Measurements from ENCODE around the gene UBE2D2. TPM values are rescaled to one million over a fixed set of nuclear protein-coding genes. Genes with fewer than 3 reads are reported as not detected.
A peak's percentile ranks its signal among the peaks of the same experiment; 100 is the strongest.

The UBE2D2 gene
- total RNA-seq, 1 donor from 2014 or later, result 110 TPM

GRCh38 chr5:139633295-139634027 is 72.3 kb downstream of the UBE2D2 start:
- Histone ChIP-seq H3K4me3 (no peak overlapping the region), H3K27me3 (ENCODE audit: low read depth) (no peaks in the 10 kb centered on the region), H3K27ac (replicated peaks) (no peak overlapping the region), H3K36me3 (peaks cover 7% of the 10 kb centered on the region), H3K4me1 (peaks cover 38% of the 10 kb centered on the region), H3K9me3 (replicated peaks) (no peaks in the 10 kb centered on the region)
- intact Hi-C loops (cut with micrococcal nuclease), result loop anchor here (5.0 kb wide), 1 partner anchor 59 kb away; no protein-coding TSS in a partner anchor
- DNase-seq, result no peak
- TF ChIP-seq CTCF (IDR thresholded peaks at IDR 0.05; ENCODE audit: borderline replicate concordance), result peak; percentile 99

GRCh38 chr5:139634028-139634325 is 72.8 kb downstream of the UBE2D2 start:
- Histone ChIP-seq H3K9me3 (replicated peaks) (no peaks in the 10 kb centered on the region), H3K4me3 (no peak overlapping the region), H3K27ac (replicated peaks) (no peak overlapping the region), H3K4me1 (peaks cover 43% of the 10 kb centered on the region), H3K27me3 (ENCODE audit: low read depth) (no peaks in the 10 kb centered on the region), H3K36me3 (peaks cover 2% of the 10 kb centered on the region)
- no peak for DNase-seq
- TF ChIP-seq CTCF (IDR thresholded peaks at IDR 0.05; ENCODE audit: borderline replicate concordance), result no peak
- intact Hi-C loops (cut with micrococcal nuclease), result loop anchor here (5.0 kb wide), 1 partner anchor 58 kb away; no protein-coding TSS in a partner anchor

GRCh38 chr5:139634541-139634940 is 73.4 kb downstream of the UBE2D2 start:
- H3K4me1 ChIP-seq, result peaks cover 49% of the 10 kb centered on the region
- H3K36me3 ChIP-seq, result no peaks in the 10 kb centered on the region
- intact Hi-C loops (cut with micrococcal nuclease), result loop anchor here (5.0 kb wide), 1 partner anchor 58 kb away; no protein-coding TSS in a partner anchor
- H3K27ac ChIP-seq (replicated peaks), result no peak overlapping the region
- no peak for TF ChIP-seq CTCF (IDR thresholded peaks at IDR 0.05; ENCODE audit: borderline replicate concordance)
- H3K9me3 ChIP-seq (replicated peaks), result no peaks in the 10 kb centered on the region
- no peak for DNase-seq
- no peak overlapping the region for H3K4me3 ChIP-seq
- H3K27me3 ChIP-seq (ENCODE audit: low read depth), result no peaks in the 10 kb centered on the region

- Histone ChIP-seq H3K9me3 (replicated peaks) (no peaks in the 10 kb centered on the region), H3K27me3 (ENCODE audit: low read depth) (no peaks in the 10 kb centered on the region), H3K36me3 (no peaks in the 10 kb centered on the region), H3K4me3 (no peak overlapping the region), H3K27ac (replicated peaks) (peak overlapping the region; percentile 94), H3K4me1 (peaks cover 56% of the 10 kb centered on the region)
- intact Hi-C loops (cut with micrococcal nuclease), result loop anchor here (5.0 kb wide), 1 partner anchor 132 kb away; no protein-coding TSS in a partner anchor
- TF ChIP-seq CTCF (IDR thresholded peaks at IDR 0.05; ENCODE audit: borderline replicate concordance), result no peak
- no peak for DNase-seq
Observed at GRCh38 chr5:139635191-139635590, 74.1 kb downstream of the UBE2D2 start.

- intact Hi-C loops (cut with micrococcal nuclease), result loop anchor here (5.0 kb wide), 1 partner anchor 132 kb away; no protein-coding TSS in a partner anchor
- TF ChIP-seq CTCF (IDR thresholded peaks at IDR 0.05; ENCODE audit: borderline replicate concordance), result peak; percentile 82
- peak overlapping the region; percentile 68 for H3K4me3 ChIP-seq
- no peaks in the 10 kb centered on the region for H3K9me3 ChIP-seq (replicated peaks)
- peaks cover 57% of the 10 kb centered on the region for H3K4me1 ChIP-seq
- no peaks in the 10 kb centered on the region for H3K27me3 ChIP-seq (ENCODE audit: low read depth)
- peak; percentile 85 for DNase-seq
- no peaks in the 10 kb centered on the region for H3K36me3 ChIP-seq
- peak overlapping the region; percentile 94 for H3K27ac ChIP-seq (replicated peaks)
Observed at GRCh38 chr5:139635606-139636206, 74.6 kb downstream of the UBE2D2 start.

Measured in left ventricle myocardium inferior (tissue), 1 donor.